HG03139 (cell line): ENCODE data around the gene WWP2.
"Not testable (repeated sequence)": the region's sequence is repeated elsewhere in the genome, so short reads cannot be mapped to it uniquely, and the experiment has no call there.

ENCODE experiments used
- ATAC-seq: cut with Tn5 transposase; IDR thresholded peaks from one replicate; pipeline ENCODE4 v1.9.1; 2021; ENCODE audit not compliant: unreplicated experiment

The WWP2 gene

DNA sequence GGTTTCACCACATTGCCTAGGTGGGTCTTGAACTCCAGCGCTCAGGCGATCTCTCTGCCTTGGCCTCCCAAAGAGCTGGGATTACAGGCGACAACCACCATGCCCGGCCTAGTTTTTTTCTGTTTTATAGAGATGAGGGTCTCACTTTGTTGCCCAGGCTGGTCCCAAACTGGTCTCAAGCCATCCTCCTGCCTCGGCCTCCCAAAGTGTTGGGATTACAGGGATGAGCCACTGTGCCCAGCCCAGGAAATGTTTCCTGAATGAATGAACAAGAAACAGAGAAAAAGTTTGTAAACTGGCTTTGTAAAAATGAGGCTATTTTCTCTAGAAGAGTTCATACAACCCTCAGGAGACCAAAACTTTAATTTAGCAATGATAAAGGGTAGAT lies 68.0 kb downstream of the WWP2 start:
- no peak for ATAC-seq

DNA sequence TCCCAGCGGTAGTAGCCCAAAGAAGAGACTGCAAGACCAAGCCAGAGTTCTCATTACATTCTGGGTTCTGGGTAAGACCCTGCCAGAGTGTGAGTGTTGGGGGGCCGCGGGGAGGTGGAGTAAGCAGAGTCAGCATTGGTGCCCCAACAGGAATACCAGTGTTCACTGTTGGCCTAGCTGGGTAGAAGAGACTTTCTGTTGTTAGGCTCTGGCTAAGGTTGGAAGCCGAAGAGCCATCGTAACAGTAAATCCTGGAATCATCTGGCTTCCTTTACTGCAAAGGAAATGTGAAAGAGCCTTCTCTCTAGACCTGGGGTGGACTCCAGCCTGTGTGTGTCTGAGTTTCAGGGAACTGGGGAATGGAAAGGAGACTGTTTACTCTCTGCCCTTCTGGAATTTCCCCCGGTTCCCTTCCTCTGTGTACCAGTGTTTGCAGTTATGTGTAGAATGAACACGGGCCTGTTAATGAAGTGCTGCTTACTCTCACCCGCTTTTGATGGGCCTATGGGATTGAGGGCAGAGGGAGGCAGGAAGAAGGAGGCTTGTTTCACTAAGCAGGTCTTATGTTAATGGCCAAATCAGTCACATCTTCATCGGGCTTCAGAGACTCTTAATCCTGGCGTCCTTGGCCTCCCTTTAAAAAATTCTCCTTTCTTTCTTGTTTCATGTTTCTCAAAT lies 68.5 kb downstream of the WWP2 start:
- ATAC-seq = no peak

- no peak for ATAC-seq
These were observed 69.3 kb downstream of the WWP2 start for GRCh38 chr16:69831212-69832123.

DNA sequence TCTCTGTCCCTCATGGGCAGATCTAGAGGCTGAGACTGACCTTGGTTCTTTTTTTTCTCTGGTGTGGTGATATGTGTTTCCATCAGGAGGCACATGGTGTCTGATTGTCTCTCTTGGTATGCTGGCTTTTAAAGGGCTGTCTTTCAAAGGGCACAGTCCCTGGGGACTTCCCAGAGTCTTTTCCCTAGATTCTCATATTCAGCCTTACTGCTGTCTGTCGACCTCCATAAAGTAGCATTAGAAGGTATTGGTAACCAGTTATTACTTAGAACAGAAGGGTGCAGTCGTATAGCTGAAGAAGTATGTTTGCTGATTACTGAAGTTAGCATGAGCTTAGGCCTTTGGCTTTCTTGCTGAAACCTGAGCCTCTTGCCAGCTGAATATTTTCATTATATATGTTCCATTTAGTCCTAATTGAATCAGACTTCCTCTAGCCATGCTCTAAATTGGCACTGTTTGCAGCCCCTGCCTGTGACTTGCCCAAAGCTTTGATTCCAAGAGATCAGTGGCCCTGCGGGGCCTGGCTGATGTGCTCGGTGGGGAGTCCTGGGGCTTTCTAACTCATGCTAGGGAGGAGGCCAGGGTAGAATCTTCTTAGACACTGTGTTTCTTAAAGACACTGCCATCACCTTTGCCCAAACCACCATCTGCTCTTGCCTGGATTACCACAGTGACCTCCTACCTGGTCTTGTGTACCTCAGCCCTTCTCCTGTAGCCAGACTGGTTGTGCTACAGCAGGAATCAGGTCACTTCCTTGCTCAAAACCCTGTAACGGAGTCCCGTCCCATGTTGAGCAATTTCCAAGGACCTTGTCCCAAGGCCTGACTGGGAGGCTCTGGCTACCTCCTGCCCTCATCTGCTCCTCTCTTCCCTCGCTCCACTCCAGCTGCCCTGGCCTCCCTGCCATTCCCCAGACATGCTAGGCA lies 71.5 kb downstream of the WWP2 start:
- no peak for ATAC-seq

- peak; percentile 53 for ATAC-seq
These were observed 72.8 kb downstream of the WWP2 start for GRCh38 chr16:69834807-69835466.

GRCh38 chr16:69836257-69836656 lies 74.1 kb downstream of the WWP2 start:
- no peak for ATAC-seq

DNA sequence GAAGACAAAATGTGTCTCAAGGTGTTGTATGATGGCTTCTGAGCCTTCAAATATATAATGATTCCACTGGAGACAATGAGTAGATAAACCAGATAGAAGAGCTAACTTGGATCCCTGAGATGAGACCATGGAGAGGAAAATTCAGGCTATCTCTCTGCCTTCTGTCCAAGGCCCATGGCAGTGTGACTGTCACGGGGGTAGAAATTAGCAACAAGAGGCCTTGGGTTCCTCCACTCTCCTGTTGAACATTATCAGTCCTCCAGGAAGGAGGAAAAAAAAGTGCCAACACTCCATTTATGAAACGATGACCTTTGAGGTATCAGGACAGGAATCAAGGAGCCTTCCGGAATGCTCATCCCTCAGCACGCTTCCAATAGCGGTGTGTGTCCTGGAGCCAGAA lies 75.2 kb downstream of the WWP2 start:
- no peak for ATAC-seq

GRCh38 chr16:69838489-69838888 lies 76.4 kb downstream of the WWP2 start:
- no peak for ATAC-seq

DNA sequence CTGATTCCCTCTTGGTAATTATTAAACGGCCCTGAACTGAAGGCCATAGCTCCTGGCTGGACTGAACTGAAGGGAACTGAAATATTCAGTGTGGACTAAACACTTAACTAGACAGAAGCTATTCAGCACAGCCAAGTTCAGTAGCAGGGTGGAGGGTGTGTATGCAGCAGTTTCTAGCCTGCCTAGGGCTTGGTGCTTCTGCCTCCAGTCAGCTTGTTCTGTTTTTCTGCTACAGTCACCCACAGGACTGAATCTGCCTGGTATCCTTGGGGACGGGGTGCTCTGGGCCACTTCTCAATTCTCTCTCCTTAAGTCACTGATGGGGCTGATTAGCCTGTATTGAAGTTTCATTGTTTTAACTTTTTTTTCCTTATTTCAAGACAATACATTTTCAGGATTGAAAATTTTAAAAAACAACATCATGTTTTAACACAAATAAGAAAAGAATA lies 77.1 kb downstream of the WWP2 start:
- no peak for ATAC-seq

DNA sequence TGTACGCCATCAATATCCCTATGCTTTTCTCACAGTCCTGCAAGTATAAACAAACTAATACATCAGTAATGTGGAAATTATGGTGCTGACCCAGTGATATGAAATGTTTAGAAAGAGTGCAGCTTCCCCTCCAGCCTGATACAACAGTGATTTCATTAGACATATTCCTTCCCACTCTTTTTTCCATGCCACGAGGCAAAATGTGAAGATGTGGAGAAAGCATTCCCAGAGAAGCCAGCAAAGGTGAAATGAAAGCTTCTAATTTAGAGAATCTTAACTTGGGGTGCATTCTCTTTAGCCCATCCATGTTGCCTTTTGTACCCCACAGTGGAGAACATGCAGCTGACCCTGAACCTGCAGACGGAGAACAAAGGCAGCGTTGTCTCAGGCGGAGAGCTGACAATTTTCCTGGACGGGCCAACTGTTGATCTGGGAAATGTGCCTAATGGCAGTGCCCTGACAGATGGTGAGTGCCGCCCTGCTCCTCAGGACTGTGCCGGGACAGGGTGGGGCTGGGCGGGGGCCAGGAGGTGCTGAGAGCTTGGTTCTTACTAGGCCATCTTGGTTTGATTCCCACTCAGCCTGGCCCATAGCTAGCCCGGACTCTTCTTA lies 77.8 kb downstream of the WWP2 start:
- ATAC-seq = no peak

GRCh38 chr16:69840975-69841374 lies 78.8 kb downstream of the WWP2 start:
- no peak for ATAC-seq

GRCh38 chr16:69844441-69844840 lies 82.3 kb downstream of the WWP2 start:
- ATAC-seq = no peak

GRCh38 chr16:69845181-69845580 lies 83.0 kb downstream of the WWP2 start:
- no peak for ATAC-seq

DNA sequence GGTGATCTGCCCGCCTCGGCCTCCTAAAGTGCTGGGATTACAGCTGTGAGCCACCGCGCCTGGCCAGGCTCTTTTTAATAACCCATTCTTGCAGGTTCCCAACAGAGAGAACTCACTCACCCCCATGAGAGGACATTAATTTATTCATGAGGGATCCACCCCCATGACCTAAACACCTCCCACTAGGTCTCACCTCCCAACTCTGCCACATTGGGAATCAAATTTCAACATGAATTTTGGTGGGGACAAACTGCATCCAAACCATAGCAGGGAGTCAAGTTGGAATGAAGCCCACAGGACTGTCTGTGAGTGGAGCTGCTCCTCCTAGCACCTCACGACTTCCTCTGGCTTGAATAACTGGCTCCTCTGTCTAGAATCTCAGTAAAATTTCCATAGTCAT lies 85.5 kb downstream of the WWP2 start:
- no peak for ATAC-seq

- ATAC-seq = no peak
These were observed 86.8 kb downstream of the WWP2 start for GRCh38 chr16:69848637-69849545.

DNA sequence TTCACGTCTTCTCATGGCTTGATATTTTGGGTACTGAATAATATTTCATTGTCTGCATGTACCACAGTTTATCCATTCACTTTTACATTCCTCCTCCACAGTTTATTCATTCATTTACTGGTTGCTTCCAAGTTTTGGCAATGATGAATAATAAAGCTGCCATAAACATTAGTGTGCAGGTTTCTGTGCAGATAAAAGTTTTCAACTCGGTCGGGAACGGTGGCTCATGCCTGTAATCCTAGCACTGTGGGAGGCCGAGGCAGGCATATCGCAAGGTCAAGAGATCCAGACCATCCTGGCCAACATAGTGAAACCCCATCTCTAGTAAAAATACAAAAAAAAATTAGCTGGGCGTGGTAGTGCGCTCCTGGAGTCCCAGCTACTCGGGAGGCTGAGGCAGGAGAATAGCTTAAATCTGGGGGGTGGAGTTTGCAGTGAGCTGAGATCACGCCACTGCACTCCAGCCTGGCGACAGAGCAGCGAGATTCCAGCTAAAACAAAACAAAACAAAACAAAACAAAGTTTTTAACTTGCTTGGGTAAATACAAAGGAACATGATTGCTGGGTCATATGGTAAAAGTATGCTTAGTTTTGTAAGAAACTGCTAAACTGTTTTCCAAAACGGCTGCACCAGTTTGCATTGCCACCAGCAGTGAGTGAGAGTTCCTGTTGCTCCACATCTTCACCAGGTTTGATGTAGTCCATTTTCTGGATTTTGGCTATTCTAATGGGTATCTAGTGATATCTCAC lies 89.5 kb downstream of the WWP2 start:
- ATAC-seq = no peak

GRCh38 chr16:69852815-69853214 lies 90.7 kb downstream of the WWP2 start:
- ATAC-seq = no peak

DNA sequence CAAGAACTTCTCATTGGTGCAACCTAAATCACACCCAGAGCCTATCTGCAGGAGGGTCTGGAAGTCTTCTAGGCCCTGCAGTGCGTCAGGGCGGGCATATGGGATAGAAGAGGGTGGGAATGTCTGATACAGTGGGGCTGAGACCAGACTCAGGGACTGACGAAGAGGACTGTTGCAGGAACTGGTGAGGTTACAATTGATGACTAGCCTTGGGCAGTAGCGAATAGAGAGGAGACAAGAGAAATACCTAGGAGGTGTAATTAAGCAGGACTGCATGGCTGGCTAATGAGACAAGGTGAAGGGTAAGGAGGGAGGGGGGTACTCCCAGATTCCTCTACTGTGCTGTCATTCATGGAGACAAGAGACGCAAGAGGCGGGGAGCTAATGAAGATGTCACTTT lies 91.3 kb downstream of the WWP2 start:
- no peak for ATAC-seq

DNA sequence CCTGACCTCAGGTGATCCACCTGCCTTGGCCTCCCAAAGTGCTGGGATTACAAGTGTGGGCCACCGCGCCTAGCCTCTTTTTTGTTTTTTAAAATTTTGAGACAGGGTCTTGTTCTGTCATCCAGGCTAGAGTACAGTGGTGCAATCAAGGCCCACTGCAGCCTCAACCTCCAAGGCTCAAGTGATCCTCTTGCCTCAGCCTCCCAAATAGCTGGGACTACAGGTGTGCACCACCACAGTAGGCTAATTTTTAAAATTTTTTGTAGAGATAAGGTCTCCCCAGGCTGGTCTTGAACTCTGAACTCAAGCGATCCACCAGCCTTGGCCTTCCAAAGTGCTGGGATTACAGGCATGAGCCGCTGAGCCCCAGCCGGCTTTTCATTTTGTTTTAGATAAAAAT lies 92.6 kb downstream of the WWP2 start:
- not testable (repeated sequence) for ATAC-seq
